ENCODE data around the gene LIFR. TPM values are rescaled to one million over a fixed set of nuclear protein-coding genes. Genes with fewer than 3 reads are reported as not detected.

Gene LIFR
- total RNA-seq, 1 experiment from 2014 or later = 7.8 TPM

- Histone ChIP-seq H2BK12ac (ENCODE audit: insufficient read length, low read depth, low read length) (no peak overlapping the region), H2BK15ac (ENCODE audit: low read depth, low read length) (no peak overlapping the region), H4K91ac (ENCODE audit: insufficient read length, low read depth, low read length) (no peak overlapping the region), H2BK5ac (ENCODE audit: insufficient read length, low read length) (no peak overlapping the region), H3K23me2 (ENCODE audit: insufficient read length, low read depth, low read length, poor library complexity, severe bottlenecking) (no peaks in the 10 kb centered on the region), H3K79me1 (ENCODE audit: insufficient read depth, low read depth, low read length, poor library complexity, severe bottlenecking) (no peaks in the 10 kb centered on the region), H3K14ac (ENCODE audit: insufficient read depth, low read length) (no peak overlapping the region; the same call in 1 of the 2 replicates), H3K27ac (ENCODE audit: insufficient read length, low read depth, low read length) (no peak overlapping the region), H3K4me1 (ENCODE audit: insufficient read depth, low read length) (no peaks in the 10 kb centered on the region), H4K5ac (ENCODE audit: insufficient read length, low read depth, low read length) (no peak overlapping the region), H3K56ac (ENCODE audit: insufficient read length, low read depth, low read length) (no peak overlapping the region), H4K20me1 (ENCODE audit: control insufficient read depth, insufficient read depth, insufficient read length) (no peaks in the 10 kb centered on the region), H2AFZ (ENCODE audit: low read length) (no peak overlapping the region), H3K79me2 (ENCODE audit: insufficient read depth, low read length) (no peaks in the 10 kb centered on the region), H3K9ac (ENCODE audit: extremely low read depth, insufficient read length, low read length) (no peak overlapping the region), H3K18ac (ENCODE audit: insufficient read length, low read depth, low read length) (no peak overlapping the region), H3T11ph (ENCODE audit: low read length) (no peak overlapping the region), H3K27me3 (ENCODE audit: insufficient read depth, low read length) (no peaks in the 10 kb centered on the region), H2BK20ac (ENCODE audit: low read depth, low read length, poor library complexity, severe bottlenecking) (no peak overlapping the region), H3K4me2 (ENCODE audit: insufficient read depth, insufficient read length, low read length) (no peak overlapping the region), H3K23ac (ENCODE audit: insufficient read length, low read depth, low read length) (no peak overlapping the region), H2BK120ac (ENCODE audit: low read depth, low read length, poor library complexity, severe bottlenecking) (no peak overlapping the region), H4K8ac (replicated peaks; ENCODE audit: insufficient read length, low read depth, low read length) (no peak overlapping the region), H3K9me3 (ENCODE audit: control insufficient read depth, low read depth, low read length) (no peaks in the 10 kb centered on the region), H3K4ac (ENCODE audit: low read depth, low read length) (no peak overlapping the region), H2AK5ac (ENCODE audit: insufficient read length, low read length) (no peak overlapping the region)
- no CpG with 5 or more reads among the region's 12 CpGs for WGBS (ENCODE audit: extremely low coverage, insufficient read length, low lambda C conversion rate)
- Mint-ChIP-seq H3K27me3 (ENCODE audit: low read depth) (peaks cover 2% of the 10 kb centered on the region), H3K36me3 (ENCODE audit: insufficient read depth in 1 of 3, low read depth in 3 of 3) (no peaks in the 10 kb centered on the region; a peak in 1 of 7 replicates), H3K9me3 (no peaks in the 10 kb centered on the region), H3K27ac (no peak overlapping the region; a peak in 1 of 7 replicates), H3K4me3 (no peak overlapping the region), H3K4me1 (peaks cover 18 to 26% of the 10 kb centered on the region in 2 experiments)
- TF ChIP-seq, protein P1, sequence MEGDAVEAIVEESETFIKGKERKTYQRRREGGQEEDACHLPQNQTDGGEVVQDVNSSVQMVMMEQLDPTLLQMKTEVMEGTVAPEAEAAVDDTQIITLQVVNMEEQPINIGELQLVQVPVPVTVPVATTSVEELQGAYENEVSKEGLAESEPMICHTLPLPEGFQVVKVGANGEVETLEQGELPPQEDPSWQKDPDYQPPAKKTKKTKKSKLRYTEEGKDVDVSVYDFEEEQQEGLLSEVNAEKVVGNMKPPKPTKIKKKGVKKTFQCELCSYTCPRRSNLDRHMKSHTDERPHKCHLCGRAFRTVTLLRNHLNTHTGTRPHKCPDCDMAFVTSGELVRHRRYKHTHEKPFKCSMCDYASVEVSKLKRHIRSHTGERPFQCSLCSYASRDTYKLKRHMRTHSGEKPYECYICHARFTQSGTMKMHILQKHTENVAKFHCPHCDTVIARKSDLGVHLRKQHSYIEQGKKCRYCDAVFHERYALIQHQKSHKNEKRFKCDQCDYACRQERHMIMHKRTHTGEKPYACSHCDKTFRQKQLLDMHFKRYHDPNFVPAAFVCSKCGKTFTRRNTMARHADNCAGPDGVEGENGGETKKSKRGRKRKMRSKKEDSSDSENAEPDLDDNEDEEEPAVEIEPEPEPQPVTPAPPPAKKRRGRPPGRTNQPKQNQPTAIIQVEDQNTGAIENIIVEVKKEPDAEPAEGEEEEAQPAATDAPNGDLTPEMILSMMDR (conservative IDR thresholded peaks at IDR 0.05) = no peak
- DNase-seq = no peak
Observed at GRCh38 chr5:38468202-38468673, 88.2 kb downstream of the LIFR start.

Data from H9 (cell line).